ELF-1 (cell line): ENCODE measurements around the gene ANKRD6.

ENCODE experiments used
- DNase-seq: peaks from one replicate; pipeline ENCODE4 v3.0.0-alpha.2; 2016; ENCODE audit warnings: low read depth, low spot score

Gene ANKRD6

DNA sequence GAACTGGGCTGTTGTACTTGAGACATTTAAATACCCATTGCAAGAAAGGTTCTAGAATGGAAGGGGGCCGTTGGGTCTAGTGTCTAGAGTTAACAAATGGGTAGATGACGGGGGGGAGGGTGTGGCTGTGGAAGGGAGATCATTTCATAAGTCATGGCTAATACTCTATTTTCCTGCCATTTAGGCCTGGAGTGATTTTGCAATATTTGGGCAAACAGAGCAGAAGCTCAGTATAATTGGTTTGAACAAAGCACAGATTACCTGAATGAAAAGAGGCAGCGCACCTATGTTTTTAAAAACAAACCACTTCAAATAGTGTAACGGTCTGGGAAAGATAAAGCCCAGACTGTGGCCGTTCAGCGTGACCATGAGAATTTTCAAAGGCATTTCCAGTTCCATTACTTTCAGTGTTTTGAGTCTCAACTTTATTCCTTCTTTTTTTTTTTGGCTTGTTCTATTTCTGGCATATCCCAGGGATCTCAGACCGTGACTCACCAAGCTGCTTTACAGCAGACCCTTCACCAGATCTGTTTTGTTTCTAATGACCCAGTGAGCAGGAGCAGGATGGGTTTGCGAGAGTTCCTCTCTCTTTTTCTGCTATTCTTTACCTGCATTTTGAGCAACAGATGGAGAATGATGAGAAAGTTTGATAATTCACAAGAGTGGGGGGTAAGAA, 131.9 kb downstream of the ANKRD6 start:
- DNase-seq: no peak

DNA sequence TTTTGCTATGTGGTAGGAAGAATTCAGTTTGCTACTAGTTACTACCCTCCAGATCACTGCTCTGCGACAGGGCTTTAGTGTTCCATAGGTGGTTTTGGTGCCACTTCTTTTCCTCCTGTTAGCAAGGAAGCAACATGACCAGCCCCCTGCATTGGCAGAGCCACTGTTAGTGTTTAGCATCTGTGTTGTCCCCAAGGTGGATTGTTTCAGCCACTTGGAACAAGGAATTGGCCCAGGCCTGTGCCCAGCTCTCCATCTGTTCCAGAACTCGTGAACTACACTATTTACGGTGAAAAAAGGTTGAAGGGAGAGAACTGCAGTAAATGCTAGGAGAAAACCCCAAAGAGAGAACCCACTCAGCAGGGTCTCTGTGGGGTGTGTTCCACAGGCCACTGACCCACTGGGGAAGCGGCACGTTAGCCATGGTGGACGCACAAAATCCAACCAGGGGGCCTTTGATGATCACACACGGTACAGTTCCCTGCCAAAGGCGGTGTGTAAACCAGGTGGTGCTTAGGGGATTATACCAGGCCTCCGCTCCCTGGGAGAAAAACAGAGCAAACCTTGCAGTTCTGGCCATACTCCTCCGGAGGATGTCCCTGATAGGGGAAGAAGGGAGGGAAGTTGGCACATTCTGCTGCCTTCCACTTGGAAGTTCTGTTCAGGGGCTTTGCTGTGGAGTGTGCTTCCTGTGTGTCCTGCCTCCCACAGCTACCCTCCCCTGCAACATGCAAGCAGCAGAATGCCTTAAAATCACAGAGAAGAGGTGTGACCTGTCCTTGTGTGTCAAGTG, 133.3 kb downstream of the ANKRD6 start:
- no peak for DNase-seq

DNA sequence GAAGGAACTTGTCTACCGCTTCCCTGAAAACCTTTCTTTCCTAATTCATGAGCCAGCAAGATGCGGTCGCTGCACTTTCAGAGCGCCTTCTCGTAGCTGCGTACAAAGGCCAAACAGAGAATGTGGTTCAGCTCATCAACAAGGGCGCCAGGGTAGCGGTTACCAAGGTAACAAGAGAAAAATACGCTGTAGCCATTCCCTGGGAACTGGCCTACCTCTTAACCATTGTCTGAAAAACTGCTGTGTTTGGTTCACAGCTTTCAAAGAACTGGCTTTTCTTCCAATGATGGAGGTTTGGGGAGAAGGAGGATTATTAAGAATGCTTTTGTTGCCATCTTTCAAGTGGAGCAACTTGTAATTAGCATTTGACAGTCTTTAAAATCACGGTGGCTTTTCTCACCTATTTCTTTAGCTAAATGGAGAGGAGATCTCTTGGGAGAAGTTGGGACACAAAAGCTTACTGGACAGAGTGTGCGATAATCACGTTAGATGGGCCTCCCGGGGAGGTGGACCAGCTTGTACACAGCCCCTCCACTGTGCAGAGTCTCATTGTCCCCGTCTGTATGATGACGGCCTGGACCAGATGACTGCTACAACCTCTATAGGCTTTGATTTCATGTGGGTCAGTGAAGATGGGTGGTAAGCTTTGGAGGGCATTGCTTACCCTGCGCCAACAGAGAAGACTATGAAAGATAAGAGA, 134.1 kb downstream of the ANKRD6 start:
- peak; percentile 34 for DNase-seq

DNA sequence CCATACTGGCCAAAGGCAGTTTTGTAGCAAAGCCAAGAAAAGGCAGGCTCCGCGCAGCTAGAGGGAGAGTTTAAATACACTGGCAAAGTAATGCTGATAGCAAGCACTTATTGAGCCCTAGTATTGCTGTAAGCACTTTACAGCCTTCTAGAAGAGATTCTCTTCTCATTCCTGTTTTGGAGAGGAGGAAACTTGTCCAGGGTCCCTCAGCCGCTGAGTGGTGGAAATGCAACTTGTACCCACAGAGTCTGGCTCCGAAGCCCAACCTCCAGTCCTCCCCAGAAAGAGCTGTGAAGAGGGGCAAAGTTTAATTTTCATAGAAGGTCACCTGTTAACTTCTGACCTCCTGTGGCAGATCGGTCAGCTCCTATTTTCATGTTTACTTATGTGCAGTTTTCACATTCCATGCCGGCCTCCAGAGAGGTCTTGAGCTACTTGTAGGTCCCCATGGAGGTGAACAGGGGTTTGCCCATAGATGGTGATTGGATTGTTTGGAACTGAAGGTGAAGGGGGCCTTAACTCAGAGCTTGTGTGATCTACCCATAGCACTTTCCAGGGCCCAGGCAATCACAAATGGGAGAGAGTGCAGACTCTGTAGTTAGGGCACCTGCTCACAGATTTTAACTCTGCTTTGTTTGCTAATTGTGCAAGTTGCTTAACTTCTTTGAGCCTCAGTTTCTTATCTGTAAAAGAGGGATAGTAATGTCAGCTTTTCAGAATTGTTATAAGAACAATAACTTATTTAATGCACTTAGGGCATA, 134.9 kb downstream of the ANKRD6 start:
- DNase-seq: no peak

DNA sequence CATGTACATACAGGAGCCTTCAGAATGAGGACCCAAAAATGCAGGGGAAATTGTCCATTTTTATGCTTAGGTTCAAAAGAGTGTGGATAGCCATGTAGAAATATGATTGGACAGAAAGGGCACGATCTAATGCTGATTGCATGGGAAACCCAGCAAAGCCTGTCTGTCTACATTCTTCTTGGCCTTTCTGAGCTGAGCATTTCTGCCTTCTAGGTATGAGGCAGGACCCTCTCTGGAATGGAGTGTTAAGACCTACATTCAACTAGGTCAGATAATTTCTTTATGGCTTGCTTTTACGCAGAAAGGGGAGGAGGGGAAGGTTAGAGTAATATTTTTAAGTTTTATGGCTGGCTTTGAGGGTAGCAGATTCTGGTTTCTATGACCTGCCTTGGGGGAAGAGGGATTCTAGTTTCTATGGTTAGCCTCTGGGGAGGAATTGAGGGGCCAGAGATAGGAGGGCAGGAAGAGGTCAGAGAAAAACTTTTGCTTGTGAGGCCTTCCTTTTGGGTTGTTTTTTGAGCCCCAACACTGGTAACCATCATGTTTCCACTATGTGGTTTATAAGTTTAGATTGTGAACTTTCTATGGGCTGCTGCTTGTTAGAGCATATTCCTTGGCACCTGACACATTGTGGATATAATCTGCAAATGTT, 142.1 kb downstream of the ANKRD6 start:
- peak; percentile 70 for DNase-seq

DNA sequence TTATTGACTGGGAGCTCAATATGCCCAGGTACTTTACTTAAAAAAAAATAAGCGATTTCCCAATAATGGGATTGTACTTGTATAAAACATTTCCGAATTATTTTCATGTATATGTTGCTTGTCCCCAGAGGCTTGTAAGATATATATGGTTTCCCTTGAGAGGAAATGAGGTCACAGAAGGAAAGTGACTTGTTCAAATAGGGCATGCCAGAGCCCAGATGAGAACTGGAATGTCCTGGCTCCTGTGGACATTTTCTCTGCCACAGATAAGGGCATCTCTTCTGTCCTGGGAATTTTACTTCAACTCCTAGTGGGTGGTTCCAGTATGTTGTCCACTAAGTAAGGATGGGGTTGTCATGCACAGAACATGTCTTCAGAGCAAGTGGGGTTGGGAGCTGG, 142.6 kb downstream of the ANKRD6 start:
- DNase-seq: no peak

DNA sequence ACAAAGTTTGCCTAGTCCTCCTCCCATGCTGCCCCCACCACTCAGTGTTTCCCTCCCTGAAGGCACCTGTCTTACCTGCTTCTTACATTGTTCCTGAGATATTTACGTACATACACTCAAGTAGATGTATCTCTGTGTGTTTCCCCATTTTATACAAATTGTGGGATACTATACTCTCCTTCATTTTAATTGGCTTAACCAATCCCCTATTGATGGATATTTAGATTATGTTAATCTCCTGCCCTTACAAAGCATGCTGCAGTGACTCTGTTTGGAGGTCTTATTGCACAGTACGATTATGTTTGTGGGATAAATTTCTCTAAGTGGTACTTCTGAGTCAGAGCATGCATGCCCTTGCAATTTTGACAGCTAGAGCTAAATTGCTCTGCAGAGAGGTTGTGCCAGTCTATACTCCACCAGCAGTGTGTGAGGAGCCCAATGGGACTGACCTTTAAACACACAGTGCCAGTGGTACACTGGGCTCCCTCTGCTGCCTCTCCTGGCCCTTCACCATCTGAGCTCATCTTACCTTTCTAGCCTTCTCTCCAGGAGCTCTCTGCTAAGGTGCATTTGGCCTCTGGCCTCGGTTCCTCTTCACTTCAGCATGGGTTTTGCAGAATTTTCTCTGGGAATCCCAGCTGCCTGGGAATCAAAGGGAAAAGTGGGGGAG, 148.2 kb downstream of the ANKRD6 start:
- DNase-seq: no peak

DNA sequence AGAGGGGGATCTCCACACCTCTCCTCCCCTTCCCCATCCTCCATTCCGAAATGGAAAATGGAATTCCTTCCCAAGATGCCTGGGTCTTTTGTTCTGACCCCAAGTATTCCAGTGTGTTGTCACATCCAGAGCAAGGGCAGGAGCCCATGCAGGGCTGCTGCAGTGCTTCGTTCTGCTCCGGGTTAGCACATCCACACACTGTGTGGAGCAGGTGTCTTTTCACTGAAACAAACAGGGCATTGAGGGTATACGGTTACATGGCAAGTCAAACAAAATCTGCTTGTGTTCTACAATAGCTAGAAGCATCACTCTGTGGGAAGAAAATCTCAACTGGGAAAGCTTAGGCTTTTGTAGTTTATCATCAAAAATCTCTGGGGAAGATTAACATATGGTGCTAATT, 148.7 kb downstream of the ANKRD6 start:
- DNase-seq: no peak

DNA sequence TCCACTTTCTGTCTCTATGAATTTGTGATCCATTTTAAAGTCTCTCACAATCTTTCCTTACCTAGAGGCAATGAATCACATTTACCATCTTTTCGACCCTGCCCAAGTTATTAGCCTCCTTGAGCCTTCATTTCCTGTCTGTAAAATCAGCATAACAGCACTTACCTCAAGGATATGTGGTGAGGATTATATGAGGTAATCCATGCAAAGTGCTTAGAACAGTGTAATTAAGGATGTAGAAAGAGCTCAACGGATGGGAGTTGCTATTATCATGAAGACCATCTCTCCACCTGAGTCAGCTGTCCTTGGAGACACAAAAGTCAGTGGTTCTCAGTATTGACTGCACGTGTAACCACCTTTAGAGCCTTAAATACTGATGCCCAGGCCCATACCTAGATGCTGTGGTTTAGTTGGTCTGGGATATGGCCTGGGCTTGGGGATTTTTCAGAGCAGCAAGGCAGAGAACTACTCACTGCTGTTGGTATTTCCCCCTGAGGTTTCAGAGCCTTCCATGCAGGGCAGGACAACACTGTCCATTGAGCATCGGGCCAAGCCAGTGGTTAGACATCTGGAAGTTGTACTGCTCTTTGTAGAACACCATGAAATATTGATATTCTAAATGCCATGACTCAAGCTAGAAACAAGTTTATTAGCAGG, 149.8 kb downstream of the ANKRD6 start:
- no peak for DNase-seq

DNA sequence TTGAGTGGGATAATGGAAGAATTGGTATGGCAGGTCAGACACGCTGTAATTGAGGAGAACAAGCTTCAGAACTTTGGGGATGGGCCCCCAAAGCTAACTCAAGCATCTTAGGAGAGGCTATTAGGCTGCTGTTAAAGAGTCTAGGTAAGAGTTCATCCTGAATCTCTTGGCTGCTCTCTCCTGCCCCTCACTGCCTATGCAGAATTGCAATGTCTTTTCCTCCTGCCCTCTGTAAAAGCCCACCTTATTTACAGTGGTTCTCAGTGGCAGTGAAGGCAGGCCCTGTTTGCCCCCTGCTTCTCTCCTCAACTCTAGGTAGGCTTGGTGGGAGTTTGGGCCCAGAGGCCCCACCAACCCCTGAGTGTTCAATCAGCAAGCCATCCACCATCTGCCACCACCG, 150.6 kb downstream of the ANKRD6 start:
- DNase-seq: no peak

DNA sequence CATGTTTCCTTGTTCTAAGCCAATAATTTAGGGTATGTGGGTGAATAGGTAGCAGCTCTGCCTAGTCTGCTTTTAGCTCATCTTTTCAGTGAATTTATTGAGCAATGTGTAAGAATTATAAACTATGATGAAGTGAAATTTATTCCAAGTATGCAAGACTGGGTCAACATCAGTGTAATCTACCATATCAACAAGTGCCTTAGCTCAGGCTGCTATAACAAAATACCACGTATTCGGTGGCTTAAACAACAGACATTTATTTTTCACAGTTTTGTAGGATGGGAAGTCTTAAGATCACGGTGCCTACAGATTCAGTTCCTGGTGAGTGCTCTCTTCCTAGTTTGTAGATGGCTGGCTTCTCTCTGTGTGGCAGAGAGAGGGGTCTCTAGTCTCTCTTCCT, 151.6 kb downstream of the ANKRD6 start:
- no peak for DNase-seq

DNA sequence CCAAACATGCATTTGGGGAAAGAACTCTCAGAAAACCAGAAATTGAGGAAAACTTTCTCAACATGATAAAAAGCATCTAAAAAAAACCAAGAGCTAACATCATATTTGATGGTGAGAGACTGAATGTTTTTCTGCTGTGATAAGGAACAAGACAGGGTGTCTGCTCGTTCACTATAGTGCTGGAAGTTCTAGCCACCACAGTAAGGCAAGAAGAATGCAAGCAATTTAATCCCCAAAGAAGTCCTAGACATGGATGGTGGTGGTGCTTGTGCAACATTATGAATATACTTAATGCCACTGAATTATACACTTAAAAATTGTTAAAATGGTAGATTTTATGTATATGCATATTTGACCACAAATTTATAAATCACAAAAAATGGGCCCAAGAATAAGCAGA, 152.2 kb downstream of the ANKRD6 start:
- no peak for DNase-seq

DNA sequence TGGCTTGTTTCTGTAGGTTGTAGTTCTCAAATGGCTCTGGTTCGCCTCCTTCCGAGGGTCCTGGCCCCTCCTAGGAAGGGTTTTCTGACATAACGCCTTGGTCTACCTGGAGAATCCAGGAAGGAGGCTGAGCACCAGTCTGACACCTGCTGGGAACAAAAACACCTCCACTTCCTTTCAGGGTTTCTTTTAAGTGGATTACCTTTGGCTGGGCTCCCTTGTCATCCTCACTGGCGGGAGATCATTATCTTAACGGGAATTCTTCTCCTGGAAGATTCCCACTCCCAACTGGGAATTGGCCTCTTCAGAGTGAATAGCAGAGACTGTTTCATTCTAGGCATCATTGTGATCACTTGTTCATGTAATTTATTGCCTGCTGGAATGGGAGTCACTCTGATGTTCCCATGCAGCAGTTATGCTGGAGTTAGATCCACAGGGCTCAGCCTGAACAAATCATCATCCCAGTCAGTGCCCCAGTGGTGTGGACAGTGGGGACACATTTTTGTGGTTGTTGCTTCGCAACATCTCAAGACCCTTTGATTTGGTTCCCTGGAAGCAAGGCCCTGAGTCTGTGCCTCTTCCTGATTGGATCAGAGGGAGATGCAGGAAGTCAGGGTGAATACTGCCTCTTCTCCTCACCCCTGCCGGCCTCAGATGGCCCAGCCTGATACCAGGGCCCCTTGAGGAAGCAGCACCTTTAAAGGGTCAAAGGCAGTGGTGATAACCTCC, 156.5 kb downstream of the ANKRD6 start:
- DNase-seq: peak; percentile 77

DNA sequence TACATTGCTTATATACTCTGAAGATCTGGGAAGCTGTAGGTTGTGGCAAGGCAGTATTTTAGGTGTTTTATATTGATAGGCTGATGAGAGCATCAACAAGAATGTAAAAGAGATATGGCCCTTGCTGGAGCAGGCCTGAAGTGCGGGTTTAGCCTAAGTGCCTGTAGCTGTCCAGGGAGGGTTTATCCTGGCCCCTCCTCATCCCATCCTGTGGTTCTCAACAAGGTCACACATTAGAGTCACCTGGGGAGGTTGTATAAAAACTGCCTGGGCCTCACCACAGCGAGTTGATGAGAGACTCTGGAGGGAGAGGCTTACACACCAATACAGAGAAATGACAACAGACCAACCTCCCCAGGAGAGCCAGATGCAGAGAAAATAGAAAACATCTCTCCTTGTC, 157.2 kb downstream of the ANKRD6 start:
- DNase-seq: peak; percentile 25

DNA sequence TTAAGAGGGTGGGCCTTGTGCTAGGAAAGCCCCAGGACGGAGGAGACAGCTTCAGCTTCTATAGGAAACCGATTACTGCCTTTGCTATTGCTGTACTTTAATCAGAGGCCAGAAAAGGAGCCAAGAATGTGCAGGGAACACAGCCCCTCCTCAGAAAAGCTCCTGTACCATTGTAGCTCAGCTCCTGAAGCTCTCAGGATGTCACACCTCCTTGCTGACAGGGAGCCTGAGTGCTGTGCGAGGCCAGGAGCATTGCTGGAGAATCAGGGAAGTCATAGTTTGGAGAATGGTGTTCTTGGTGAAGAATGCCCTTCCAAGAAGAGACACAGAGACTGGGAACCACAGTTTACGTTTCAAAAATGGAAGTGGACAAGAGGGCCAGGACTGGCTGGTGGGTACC, 158.8 kb downstream of the ANKRD6 start:
- no peak for DNase-seq

DNA sequence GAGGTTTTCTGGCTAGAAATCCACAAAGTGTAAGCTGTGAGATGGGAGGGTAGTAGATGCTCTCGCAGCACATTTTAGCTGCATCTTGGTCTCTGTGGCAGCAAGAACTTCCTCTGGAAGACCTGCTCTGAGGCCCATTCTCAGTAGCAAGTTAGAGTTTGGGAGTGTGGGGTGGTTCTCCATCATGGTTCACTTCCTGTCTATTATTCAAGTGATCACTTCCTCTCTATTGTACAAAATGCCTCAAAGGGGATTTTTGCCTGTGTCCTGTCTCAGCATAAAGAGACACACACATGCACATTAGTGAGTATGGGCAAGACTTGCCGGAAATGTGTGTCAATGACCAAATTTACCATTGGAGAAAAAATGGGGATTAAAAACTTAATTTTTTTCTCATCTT, 163.1 kb downstream of the ANKRD6 start:
- DNase-seq: no peak

DNA sequence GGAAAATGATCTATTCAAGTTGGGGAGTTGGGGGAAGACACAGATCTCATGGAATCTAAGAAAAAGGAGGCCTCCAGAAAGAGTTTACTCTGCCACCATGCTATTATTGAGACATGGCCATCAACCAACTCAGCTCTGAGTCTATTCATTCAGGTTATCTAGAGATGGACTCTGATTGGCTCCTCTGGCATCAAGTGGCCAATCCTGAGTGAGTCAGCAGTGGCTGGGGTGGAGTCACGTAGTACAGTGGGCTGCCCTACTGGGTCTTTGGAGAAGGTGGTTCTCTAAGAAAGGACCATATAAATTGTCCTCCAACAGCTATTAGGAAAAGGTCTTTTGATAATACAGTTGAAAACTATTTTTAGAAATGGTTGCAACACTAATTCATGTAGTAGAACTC, 163.5 kb downstream of the ANKRD6 start:
- no peak for DNase-seq

DNA sequence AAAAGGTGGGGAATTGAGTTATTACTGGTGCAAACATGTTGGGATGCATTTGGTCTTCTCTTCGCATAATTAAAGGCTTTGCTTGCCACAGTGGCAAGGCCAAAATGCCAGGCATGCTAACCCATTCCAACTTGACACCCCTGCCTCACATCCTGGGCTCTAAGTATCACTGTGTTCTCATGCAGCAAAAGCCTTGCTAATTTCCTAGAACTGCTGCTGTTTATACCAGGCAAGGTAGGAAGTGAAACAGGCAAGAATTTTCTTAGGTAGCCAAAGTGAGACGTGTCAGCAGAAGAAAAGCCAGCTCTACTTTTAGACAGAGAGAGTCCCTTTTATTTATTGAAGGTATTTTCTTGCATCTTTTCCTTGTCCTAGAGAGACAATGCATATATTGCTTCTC, 164.4 kb downstream of the ANKRD6 start:
- DNase-seq: no peak

DNA sequence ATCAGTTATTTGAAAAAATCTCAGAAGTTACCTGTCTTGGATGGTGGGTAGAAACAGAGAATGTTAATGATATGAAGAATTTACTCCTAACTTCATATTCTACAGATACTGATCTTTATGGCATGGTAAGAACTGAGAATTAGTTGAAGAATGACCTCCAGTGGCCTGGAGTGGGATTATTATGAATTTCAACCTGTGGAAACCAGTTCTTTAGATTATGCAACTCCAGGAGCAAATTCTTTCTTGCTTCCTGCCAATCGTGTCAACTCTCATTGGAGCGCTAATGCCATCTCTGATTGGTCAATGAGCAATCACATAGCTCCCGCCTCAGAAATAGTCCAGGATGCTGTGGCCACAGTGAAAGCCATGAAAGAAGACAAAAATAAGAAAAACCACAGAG, 165.0 kb downstream of the ANKRD6 start:
- no peak for DNase-seq

DNA sequence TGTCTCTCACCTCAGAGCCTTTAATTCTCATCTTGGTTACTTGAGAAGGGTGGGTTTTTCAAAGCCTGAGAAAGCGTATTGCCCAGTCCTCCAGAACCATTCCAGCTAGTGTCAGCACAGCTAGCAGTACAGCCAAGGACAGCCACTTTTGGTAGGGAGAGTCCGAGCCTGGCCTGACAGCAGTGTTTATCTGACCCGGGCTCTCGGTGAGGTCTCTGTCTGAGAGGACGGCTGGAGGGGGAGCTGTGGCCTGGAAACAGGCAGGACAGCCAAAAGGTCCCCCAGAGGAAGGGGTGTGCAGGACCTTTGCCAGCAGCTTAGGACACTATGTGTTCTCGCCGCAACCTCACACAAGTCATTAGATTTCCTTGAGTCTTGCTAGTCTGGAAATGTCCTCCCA, 166.8 kb downstream of the ANKRD6 start:
- no peak for DNase-seq
